HepG2 (cell line): ENCODE measurements around the gene GRM4.

Experiments used
- ARNT2 ChIP-seq: sonication (generic); formaldehyde crosslinking; IDR thresholded peaks from 2 replicates; pipeline ENCODE4 v1.8.0; 2022; ENCODE audit warnings: mild to moderate bottlenecking, low read depth, missing genetic modification reagents, moderate library complexity
- HMGA1 ChIP-seq: sonication (generic); formaldehyde crosslinking; conservative IDR thresholded peaks from 2 replicates; pipeline ENCODE4 v1.4.0; 2020; ENCODE audit warnings: missing genetic modification reagents
- HOXA7 ChIP-seq: sonication (generic); formaldehyde crosslinking; IDR thresholded peaks from 2 replicates; pipeline ENCODE4 v1.8.1; 2022; ENCODE audit warnings: mild to moderate bottlenecking, missing genetic modification reagents, moderate library complexity
- SMC3 ChIP-seq: IDR thresholded peaks from 2 replicates; pipeline ENCODE4 v1.6.1; 2011; ENCODE audit warnings: low read length, improper control_type of control experiment
- SPEN ChIP-seq: sonication (generic); formaldehyde crosslinking; IDR thresholded peaks from 2 replicates; pipeline ENCODE4 v1.5.1; 2020; ENCODE audit warnings: low read depth, mild to moderate bottlenecking, missing genetic modification reagents
- ZBTB33 ChIP-seq: sonication (generic); formaldehyde crosslinking; IDR thresholded peaks from 2 replicates; pipeline ENCODE4 v1.4.0; 2020; ENCODE audit warnings: missing genetic modification reagents
- ZNF24 ChIP-seq: fragments of 450-650 bp; IDR thresholded peaks from 2 replicates; pipeline ENCODE4 v1.6.1; 2017; ENCODE audit warnings: antibody characterized with exemption, mild to moderate bottlenecking
- ZNF253 ChIP-seq: sonication (generic); formaldehyde crosslinking; IDR thresholded peaks from 2 replicates; pipeline ENCODE4 v1.8.0; 2022; ENCODE audit warnings: mild to moderate bottlenecking, missing genetic modification reagents, borderline replicate concordance
- ZNF841 ChIP-seq: sonication (generic); formaldehyde crosslinking; IDR thresholded peaks from 2 replicates; pipeline ENCODE4 v1.8.1; 2023; ENCODE audit warnings: missing genetic modification reagents, borderline replicate concordance
- TF ChIP-seq, protein P1 (sequence below): sonication (generic); formaldehyde crosslinking; IDR thresholded peaks from 2 replicates; pipeline ENCODE4 v1.5.0; 2020; ENCODE audit warnings: mild to moderate bottlenecking, missing genetic modification reagents, moderate library complexity

DNA sequence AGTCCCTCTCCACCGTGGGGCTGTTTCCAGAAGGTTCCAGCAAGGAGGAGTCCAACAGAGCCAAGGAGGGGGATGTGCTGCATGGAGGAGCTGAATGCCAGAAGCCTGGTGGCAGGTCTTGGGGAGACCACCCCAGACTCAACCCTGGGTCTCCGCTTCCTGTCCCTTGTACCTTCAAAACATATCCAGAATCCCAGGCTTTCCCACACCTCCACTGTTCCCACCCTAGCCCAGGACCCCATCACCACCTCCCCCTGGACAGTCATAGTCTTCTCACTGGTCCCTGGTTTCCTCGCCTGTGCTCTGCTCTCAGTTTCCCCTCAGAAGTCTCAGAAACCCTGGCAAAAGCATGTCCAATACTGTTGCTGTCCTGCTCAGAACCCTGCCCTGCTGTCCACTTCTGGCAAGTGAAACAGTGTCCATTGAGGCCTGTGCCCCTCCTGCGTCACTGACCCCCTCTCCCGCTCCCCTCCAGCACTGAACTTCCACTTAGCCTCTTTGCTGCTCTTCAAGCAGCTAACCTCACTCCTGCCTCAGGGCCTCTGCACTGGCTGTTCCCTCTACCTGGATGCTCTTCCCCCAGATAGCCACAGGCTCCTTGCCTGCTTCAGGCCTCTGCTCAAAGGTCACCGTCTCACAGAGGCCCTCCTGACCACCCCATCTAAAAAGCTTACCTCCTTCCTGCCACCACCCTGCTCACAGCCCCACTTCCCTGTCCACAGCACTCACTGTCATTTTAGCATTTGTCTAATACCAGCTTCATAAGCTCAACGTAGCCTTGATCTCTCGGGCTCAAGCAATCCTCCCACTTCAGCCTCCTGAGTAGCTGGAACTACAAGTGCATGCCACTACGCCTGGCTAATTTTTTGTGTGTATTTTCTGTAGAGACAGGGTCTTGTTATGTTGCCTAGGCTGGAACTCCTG is 169.2 kb downstream of the GRM4 start:
- TF ChIP-seq ZNF24, result no peak
- no peak for TF ChIP-seq SPEN (CRISPR knock-in tag)
- no peak for TF ChIP-seq ARNT2 (CRISPR knock-in tag)
- no peak for TF ChIP-seq ZNF253
- TF ChIP-seq HOXA7 (CRISPR knock-in tag), result no peak
- no peak for TF ChIP-seq ZBTB33
- no peak for TF ChIP-seq SMC3
- TF ChIP-seq, protein P1, sequence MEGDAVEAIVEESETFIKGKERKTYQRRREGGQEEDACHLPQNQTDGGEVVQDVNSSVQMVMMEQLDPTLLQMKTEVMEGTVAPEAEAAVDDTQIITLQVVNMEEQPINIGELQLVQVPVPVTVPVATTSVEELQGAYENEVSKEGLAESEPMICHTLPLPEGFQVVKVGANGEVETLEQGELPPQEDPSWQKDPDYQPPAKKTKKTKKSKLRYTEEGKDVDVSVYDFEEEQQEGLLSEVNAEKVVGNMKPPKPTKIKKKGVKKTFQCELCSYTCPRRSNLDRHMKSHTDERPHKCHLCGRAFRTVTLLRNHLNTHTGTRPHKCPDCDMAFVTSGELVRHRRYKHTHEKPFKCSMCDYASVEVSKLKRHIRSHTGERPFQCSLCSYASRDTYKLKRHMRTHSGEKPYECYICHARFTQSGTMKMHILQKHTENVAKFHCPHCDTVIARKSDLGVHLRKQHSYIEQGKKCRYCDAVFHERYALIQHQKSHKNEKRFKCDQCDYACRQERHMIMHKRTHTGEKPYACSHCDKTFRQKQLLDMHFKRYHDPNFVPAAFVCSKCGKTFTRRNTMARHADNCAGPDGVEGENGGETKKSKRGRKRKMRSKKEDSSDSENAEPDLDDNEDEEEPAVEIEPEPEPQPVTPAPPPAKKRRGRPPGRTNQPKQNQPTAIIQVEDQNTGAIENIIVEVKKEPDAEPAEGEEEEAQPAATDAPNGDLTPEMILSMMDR (CRISPR knock-in tag), result no peak
- no peak for TF ChIP-seq HMGA1 (CRISPR knock-in tag)
- no peak for TF ChIP-seq ZNF841
